KBM-7 (cell line): ENCODE data around the gene ZC2HC1C.
"Not testable (repeated sequence)": the region's sequence is repeated elsewhere in the genome, so short reads cannot be mapped to it uniquely, and the experiment has no call there.

Experiments
- DNase-seq: peaks from one replicate; pipeline ENCODE4 v3.0.0-alpha.2; 2015
- in situ Hi-C: fragments of 300-500 bp; cut with MboI; formaldehyde crosslinking; loops from 2 replicates; pipeline ENCODE4 v1.14.3; 2020; ENCODE audit warnings: low sequenced_read_pairs, low pct_unique_long_range_greater_than_20kb, mixed read lengths

ZC2HC1C gene

GRCh38 chr14:75126121-75126544, 56.7 kb downstream of the ZC2HC1C start:
- in situ Hi-C loops = loop anchor here (25.0 kb wide), 1 partner anchor 361 kb away; no protein-coding TSS in a partner anchor
- DNase-seq = peak; percentile 50

- in situ Hi-C loops = loop anchor here (25.0 kb wide), 1 partner anchor 360 kb away; no protein-coding TSS in a partner anchor
- DNase-seq = peak; percentile 91
Observed at GRCh38 chr14:75126679-75127473, 57.4 kb downstream of the ZC2HC1C start, which contains the start of gene NEK9. Gene NEK9 (minus strand): TSS chr14:75127048. CDS start chr14:75126921, 127 bp downstream.

GRCh38 chr14:75127474-75127820, 58.0 kb downstream of the ZC2HC1C start:
- not testable (repeated sequence) for DNase-seq
- in situ Hi-C loops = loop anchor here (25.0 kb wide), 1 partner anchor 360 kb away; no protein-coding TSS in a partner anchor

- no peak for DNase-seq
- in situ Hi-C loops = loop anchor here (25.0 kb wide), 1 partner anchor 359 kb away; no protein-coding TSS in a partner anchor
Observed at GRCh38 chr14:75127903-75128595, 58.6 kb downstream of the ZC2HC1C start.

GRCh38 chr14:75128596-75128990, 59.2 kb downstream of the ZC2HC1C start:
- DNase-seq = no peak
- in situ Hi-C loops = loop anchor here (25.0 kb wide), 1 partner anchor 359 kb away; no protein-coding TSS in a partner anchor
